ENCODE data around the gene SCD5.
"Not testable (repeated sequence)": the region's sequence is repeated elsewhere in the genome, so short reads cannot be mapped to it uniquely, and the experiment has no call there.

The SCD5 gene

DNA sequence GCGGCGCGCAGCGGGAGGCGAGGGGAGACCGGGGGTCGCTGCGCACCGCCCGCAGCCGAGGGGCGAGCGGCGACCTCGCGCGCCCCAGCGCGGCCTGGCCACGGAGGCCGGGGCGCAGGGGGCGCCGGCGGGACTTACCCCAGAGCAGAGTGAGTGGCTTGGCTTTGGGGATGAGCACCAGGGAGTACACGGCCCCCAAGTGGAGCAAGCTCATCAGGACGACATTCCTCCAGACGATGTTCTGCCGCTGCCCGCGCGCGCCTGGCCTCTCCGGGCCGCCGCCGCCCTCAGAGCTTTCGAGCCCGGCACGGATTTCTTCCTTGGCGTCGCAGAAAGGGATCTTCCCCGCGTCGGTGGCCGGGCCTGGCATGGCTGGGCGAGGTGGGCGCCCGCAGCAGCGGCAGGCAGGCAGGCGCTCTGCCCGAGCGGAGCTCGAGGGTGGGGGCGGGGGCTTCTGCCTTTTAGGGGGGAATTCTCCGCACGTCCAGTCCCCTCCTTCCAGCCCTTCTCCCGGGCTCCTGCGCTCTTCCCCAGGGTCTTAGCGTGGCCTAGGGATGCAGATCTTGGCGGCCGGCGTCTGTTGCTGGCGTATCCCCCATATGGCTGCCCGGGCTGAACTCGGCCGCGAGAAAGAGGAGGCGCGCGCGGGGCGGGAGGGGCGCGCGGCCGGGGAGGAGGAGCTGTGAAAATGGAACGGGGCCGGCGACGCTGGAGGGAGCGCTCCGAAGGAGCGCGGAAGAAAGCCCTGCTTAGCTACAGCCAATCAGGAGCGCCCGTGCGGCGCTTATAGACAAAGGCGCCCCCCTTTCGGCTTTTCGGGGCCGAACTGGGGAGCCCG, at the start of gene SCD5:
TSS of gene SCD5 (minus strand) at position 629 of the 838 bp plus-strand sequence. CDS start at position 370, 259 bp downstream.
- DNase-seq = peak; percentile 40

GRCh38 chr4:82842593-82842992, 44.0 kb upstream of the SCD5 start:
- no peak for DNase-seq

GRCh38 chr4:82839624-82840023, 41.0 kb upstream of the SCD5 start:
- no peak for DNase-seq

DNA sequence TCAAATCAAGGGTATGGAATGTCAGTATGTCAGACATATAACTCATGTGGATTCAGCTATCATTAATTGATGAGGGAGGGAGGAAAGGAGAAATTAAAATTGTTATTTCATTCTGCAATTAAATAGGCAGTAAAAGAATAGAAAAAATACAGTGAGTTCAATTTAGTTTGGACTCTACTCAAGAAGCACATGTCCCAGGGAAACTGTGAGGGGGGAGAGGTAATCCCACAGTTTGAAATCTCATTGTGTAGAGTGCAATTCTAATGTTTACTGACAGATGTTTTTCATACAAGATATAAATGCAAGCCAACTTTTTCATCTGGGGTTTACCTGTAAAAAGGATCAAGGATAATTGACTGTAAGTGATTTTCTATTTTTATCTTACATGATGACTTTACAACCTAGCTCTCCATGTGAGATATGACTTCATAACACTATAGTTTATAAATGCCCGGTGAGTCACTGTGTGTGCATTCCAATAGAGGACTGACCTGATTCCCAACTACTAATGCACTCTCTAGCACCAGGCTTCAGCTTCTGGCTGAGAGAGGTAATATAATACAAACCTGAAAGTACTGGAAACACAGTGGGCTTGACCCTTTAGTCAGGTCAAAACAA, 35.2 kb upstream of the SCD5 start:
- DNase-seq = no peak

GRCh38 chr4:82833060-82833459, 34.5 kb upstream of the SCD5 start:
- DNase-seq = not testable (repeated sequence)

DNA sequence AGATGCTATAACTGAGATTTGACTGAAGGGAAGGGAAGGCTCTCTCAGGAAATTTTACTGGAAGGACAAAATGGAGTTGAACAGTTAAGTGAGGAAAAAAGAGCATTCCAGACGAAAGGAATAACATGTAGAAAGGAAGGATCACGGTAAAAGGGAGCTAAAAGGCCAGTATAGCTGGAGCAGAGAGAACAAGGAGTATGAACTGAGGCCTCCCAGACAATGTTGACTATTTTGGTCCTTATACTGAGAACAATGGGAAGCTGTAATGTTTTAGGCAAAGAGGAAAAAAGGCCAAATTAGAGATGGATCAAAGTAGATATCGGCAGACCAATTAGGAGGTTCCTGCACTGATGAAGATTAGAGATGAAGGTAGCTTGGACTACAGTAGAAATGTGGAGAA, 26.8 kb upstream of the SCD5 start:
- no peak for DNase-seq

DNA sequence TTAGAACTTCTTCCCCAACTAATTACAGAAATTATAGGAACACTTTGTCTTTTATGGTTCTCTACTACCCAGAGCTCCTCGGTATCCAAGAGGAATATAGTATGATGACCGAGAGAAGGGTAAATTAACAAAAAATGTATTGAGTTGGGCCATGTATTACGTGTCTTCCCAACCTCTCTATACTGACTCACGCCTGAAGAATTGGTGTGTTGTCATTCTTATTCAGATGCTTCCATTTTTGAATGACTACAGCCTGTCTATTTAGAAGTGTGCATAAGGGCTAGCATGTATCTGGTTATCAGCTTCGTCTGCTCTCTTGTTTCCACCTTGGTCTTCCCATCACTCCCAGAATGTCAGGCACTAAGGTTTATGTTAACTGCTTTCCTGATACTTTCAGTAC, 24.5 kb upstream of the SCD5 start:
- DNase-seq = no peak

GRCh38 chr4:82820689-82821088, 22.1 kb upstream of the SCD5 start:
- no peak for DNase-seq

DNA sequence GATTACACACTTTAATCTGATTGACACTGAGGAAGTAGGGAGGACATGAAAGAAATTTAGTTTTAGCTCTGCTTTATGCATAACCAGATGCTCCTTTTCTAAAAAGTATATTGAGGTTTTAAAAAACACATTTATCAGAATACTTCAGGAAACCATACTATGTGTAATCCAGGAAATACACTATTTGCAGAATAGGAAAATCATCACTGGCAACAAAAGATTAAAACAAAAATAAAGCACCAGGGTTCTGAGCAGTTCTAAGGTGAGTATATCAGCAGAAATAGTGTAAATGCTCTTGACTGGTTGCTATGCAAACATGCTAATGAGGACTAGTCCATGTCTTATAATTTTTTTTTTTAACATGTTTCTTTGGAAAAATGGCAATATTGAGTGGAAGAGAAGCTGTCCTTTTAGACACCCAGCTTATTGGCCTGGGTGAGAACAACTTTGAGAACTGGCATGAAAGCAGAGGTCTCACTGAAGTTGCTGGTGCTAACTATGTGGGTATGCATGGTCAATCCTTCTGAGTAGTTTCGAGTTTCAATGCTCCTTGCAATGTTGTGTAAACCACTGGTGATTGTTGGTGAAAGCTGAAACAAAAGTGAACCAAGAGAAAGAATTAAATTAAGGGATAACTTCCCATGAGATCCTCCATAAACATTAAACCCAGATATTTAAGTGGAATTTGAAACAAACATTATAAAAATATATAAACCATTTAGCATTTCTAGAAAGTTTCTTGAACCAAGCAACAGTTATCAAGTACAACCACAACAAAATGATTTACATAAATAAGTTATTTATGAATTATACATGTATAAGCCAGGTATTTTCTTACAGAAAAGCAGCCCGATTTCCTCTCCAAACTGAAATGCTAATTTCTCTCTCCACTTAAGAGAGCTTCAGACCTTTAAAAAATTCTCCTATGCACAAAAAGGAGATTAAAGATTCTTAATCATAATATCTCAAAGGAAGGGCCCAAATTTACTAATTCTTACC, 20.4 kb upstream of the SCD5 start:
- DNase-seq = no peak

DNA sequence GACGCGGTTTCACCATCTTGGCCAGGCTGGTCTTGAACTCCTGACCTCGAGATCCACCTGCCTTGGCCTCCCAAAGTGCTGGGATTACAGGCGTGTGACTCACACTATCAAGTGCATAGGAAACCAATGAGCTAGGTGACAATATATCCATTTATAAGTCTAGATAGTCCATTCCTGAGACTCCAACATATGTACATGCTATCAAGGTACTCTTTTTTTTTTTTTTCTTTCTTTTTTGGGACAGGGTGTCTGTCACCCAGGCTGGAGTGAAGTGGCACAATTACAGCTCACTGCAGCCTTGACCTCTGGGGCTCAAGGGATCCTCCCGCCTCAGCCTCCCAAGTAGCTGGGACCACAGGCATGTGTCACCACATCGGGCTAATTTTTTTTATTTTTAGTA, 18.3 kb upstream of the SCD5 start:
- DNase-seq = not testable (repeated sequence)

DNA sequence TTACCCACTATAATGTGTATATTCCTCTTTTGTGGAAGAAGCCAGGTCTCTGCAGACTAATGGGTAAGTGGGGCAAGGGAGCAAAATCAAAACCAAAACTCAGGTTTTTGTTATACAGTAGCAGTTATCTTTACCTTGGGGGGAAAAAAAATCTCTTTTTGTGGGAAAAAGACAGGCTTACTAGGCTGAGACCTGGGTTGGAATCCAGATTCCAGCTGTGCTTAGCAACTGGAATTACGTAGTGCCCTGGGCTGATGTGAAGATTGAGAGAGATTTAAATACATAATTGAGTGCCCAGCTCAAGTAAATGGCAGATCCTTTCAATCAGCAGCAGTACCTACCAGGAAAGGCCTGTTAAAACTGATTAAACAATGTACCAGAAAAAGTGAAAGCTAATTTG, 15.4 kb upstream of the SCD5 start:
- DNase-seq = no peak

- no peak for DNase-seq
These were observed 13.3 kb upstream of the SCD5 start for GRCh38 chr4:82811838-82812341.

GRCh38 chr4:82811392-82811791, 12.8 kb upstream of the SCD5 start:
- DNase-seq = no peak

DNA sequence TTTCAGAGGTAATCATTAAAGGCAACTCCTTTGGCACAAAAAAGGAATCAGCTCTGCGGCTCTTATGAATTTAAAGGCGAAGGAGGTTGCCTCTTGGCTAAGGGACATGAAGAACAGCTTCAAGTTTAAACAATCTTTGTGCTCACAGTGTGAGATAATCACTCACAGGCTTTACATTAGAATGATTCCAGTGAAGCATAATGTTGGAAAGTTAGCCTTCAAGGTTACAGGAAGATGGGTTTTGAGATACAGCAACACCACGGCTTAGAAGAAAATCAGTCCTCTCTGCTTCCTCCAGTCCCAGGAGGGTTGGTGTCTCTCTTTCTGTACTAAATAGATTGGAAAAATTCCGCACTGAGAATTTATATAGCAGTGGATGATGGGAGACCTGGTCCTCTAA, 11.6 kb upstream of the SCD5 start:
- DNase-seq = no peak

DNA sequence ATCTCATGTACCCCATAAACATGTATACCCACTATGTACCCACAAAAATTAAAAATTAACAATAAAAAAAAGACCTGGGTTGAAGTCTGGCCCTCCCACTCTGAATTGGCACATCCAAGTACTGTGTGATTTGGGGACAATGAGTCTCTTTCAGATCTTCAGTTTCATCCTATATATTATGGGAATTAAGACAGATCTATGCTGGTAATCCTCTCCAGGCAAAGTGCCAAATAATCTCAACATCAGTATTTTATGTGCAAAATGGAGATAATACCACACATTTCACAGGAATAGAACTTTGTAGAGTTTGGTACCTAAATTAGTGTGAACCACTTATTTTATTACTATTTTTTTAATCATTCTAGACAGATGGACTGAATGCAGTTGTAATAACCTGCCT, 11.0 kb upstream of the SCD5 start:
- no peak for DNase-seq

DNA sequence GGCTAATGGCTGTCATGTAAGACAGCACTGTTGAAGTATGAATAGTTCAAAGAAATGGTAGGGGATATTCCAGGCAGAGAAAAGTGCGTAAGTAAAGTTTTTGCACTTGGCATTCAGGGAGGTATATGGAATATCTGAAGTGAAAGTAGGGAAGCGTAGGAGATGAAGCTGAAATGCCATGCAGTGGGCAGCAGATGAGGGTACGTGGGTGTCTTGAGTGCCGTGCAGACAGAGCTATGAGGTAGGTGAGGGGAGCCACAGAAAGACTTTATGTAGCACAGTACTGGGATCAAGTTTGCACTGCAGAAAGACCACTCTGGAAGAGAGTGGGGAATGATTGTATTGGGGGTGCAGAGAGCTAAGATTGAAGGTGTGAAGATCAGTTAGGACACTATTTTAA, 5.2 kb upstream of the SCD5 start:
- DNase-seq = no peak

GRCh38 chr4:82802911-82803310, 4.3 kb upstream of the SCD5 start:
- no peak for DNase-seq

GRCh38 chr4:82801910-82802521, 3.4 kb upstream of the SCD5 start:
- DNase-seq = no peak

GRCh38 chr4:82799006-82799881, 648 bp upstream of the SCD5 start:
- DNase-seq = no peak

DNA sequence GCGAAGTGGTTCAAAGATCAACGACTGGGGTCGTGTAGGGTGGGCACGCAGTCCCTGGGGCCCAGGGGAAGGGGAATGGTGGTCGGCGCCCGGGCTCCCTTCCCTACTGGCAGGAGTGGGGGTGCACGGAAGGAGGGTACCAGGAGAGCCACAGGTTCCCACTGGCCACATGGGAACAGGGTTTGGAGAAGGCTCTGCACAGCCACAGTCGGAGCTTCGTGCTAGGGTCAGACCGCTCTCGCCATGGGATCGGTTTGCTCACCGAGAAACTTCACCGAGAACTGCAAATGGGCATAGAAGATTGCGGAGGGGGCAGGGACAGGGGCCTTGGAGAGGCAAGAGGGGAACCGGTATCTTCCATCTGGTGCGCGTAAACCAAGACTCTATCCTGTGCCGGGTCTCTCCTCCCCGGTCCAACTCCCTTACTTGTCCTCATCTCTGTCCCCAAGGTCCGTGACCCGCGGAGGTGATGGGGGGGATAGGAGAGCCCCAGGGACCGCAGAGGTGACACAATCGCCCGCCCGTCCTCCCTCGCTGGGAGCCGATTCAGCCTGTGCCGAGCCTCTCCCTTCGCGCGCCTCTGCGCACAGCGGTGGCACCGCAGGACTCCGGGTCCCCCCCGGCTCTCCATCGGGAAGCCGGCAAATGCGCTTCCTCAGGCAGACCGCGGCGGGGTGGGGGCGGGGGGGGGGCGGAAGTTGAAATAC, 1.0 kb downstream of the SCD5 start:
- no peak for DNase-seq

GRCh38 chr4:82797040-82797404, 1.6 kb downstream of the SCD5 start:
- DNase-seq = no peak

All from T1000 (cell line).